Measurements from ENCODE around the gene RASSF4.

The RASSF4 gene, protein sequence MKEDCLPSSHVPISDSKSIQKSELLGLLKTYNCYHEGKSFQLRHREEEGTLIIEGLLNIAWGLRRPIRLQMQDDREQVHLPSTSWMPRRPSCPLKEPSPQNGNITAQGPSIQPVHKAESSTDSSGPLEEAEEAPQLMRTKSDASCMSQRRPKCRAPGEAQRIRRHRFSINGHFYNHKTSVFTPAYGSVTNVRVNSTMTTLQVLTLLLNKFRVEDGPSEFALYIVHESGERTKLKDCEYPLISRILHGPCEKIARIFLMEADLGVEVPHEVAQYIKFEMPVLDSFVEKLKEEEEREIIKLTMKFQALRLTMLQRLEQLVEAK

DNA sequence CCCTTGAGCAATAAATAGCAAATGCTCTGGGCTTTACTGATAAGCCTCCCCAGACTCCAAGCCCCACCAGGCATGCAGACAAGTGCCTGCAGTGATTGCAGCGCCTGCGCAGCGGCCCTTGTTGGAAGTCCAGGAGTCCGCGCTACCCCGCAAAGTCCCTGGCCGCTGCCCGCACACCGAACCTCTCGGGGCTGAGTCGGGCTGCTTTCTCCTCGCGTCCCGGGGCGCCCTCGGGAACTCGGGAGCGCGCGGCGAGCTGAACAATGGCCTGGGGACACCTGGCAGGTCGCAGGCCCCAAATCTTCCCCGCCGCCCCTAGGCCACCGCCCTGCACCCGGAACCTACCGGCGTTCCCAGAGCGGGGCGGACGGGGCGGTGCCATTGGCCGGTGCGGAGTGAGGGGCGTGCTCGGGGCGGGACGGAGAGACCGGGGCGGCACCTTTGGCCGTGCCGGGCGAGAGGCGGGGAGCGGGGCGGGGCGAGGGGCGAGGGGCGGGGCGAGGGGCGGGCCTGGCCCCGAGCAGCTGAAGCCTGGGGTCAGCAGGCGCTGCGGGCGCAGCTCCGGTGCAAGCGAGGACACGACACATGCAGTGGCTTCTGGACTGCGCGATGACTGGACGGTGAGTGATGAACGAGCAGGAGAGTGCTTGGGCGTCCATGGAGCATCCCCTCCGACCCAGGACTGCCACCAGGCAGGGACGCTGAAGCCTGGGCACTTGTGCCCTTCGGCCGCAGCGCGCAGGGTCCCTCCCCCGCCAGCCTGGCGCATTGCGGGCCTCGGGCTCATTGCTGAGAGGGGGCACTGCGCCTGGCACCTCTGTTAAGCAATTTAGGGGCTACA, at the start of gene RASSF4:
Gene RASSF4 (plus strand): TSS at position 556 of the 841 bp plus-strand sequence. CDS start 10,401 bp downstream, outside the sequence.
- DNase-seq = no peak

DNA sequence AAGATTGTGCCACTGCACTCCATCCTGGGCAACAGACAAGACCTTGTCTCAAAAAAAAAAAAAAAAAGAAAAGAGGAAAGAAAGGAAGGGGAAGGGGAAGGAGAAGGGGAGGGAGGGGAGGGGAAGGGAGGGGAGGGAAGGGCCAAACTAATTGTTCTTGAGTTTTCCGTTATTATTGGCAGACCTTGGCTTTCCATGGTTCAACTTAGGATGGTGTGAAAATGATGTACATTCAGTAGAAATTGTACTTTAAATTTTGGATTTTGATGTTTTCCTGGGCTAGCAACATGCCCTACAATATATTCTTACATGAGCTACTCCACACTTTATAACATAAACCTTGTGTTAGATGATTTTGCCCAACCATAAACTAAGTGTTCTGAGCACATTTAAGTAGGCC, 49.7 kb upstream of the RASSF4 start:
- no peak for DNase-seq

DNA sequence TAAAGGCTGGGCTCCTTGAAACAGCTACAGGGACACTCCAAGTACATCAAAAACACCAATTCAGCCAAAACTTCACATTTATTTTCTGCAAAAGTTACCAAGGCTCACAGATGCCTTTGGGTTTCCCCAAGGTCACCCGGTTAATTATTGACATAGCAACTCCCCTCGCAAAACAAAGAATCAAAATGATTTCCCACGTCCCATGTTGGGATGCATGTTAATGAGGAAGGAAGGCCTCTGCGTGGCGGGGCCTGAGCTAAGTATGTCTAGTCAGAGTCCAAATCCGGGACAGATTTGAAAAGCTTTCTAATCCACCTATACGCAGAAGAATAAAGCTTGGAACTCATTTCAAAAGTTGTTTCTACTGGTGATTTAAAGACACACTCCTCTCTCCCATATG, 49.0 kb upstream of the RASSF4 start:
- no peak for DNase-seq

DNA sequence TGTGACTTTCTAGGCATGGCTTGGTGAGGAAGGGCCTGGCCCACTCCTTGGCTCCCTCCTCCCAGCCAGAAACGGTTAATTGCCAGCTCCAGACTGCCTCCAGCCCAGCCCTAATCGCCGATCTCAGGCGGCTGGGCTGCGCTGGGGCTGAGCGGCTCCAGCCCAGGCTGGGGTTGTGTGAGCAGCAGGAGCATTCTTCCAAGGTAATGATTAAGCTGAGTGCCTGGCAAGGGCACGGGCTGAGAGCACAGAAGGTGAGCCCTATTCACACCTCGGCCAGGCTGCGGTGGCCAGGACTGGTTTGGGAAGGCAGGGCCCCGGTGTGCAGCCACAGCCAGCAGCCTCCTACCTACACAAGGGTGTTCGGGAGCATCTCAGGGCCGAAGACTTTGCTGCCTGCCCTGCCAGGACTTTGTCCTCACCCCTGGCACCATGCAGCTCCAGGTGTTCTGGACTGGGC, 48.5 kb upstream of the RASSF4 start, which contains the start of gene TMEM72:
Gene TMEM72 (plus strand): TSS at position 257 of the 460 bp plus-strand sequence. CDS start 176 bp downstream, at position 433.
- no peak for DNase-seq

DNA sequence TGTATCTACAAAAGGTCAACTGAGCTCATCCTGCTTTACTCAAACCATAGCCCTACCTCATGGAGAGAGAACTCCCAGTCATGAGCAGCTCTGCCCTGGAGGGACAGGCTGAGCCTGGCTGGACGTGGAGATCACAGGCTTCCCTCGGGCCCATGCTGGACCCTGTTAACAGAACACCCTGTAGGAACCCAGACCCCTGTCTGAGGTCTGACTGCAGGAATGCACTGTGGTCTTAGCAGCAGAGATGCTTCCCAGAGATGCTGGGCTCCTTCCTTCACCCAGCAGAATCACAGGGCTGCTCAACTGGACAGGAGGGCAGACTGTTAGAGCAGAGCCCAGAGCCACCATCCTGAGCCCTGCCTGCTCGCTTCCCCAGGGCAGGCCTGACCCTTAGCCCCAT, 47.7 kb upstream of the RASSF4 start:
- DNase-seq = no peak

DNA sequence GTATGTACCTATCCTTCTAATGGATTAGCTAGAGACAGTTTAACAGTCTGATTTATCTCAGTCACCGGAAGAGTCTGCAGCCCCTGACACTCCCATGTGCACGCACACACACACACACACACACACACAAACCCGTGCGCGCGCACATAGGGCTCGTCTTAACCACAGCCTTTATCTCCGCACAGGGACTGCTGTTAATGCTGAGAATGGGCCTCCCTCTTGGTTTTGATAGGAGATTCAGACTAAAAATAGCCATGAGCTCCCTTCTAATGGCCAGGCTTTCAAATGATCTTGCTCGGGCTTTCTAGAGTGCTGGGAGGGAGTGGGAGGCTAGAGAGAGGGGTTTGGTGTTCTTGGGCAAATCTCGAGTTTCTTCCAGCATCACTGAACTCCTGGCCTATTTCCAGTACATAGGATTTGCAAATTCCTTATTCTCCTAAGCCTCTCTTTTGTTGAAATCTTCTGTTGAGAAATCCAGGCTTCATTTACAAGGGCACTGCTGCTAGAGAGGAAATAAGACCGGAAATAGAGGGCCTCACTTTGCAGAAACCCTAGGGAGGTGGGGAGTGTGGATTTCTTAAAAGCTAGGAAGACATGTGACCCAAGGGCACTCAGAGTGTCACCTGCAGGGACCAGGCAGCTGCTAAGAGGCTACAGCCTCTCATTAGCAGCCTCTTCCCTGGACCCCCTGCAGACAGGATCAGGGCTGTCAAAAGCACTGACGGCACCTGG, 46.1 kb upstream of the RASSF4 start:
- no peak for DNase-seq

DNA sequence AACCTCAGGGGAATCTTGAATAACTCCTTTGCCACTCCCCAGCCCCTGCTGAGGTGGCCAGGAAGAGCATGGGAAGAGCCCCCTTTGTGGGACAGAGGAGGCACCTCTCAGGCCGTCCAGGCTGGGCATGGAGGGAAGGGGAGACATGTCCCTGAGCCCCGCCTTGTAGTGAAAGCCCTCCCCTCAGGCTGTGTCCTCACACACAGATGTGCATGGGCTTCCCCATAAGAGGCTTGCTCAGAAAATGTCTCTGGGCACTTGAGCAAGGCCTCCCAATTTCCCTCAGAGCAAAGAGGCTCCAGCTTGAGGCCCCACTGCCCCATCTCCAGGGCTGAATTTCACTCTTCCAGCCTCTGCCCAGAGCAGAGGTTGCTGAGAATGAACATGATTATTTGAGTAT, 44.7 kb upstream of the RASSF4 start:
- no peak for DNase-seq

DNA sequence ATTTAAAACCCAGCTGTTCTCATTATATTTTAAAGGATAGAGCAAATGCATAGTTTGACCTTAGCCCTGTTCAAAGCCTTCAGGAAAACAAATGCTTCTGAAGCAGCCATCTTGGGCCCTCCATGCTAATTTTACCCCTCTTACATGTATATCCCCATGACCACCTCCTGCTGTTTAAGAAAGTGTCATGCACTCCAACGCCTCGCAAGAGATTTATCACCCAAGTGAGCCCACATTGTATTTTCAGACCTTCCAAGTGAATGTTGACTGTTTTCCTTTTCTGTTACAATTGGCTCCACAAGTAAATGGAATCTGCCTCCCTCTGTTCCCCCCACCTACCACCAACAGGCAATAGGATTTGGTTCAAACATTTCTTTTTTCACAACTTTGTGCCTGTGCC, 43.2 kb upstream of the RASSF4 start:
- DNase-seq = no peak

DNA sequence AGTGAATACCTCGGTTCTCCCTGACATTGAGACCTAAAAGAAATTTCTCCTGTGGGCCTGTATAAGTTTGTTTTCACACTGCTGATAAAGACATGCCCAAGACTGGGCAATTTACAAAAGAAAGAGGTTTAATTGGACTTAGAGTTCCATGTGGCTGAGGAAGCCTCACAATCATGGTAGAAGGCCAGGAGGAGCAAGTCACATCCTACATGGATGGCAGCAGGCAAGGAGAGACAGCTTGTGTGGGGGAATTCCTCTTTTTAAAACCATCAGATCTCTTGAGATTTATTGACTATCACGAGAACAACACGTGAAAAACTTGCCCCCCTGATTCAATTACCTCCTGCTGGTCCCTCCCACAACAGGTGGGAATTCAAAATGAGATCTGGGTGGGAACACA, 41.8 kb upstream of the RASSF4 start:
- no peak for DNase-seq

DNA sequence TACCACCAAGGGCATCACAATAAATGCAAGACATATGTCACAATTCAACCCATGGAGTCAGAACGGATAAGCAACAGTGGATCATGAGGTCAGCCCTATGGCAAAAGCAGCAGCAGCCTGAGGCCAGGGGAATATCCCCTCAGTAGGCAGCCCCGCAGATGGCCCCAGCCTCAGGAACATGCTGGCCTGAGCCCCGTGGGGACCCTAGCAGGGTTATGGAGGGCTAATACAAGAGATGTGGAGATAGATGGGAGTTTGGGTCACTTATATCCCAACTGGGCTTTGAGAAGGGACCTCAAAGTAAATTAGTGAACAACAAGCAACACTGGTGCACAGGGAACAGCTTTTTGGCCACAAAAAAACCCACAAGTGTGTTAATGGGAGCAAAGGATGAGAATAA, 39.4 kb upstream of the RASSF4 start:
- DNase-seq = no peak

DNA sequence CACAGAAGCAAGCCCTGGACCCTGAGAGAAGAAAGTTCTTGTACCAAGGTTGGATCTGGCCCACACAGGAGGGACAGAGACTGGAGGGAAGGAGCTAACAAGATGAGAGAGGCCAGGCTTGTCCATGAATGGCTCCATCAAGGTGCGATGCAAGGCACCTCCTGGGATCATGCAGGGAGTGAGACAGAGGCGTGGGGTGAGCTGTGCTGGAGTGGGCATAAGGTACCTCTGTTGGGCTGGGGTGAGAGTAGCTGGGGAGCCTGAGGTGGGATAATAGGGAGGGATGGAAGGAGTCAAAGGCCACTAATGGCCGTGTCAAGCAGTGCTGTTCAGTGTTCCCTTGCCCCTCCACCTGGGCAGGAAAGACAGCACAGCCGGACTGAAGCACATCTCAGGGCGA, 38.5 kb upstream of the RASSF4 start:
- no peak for DNase-seq

DNA sequence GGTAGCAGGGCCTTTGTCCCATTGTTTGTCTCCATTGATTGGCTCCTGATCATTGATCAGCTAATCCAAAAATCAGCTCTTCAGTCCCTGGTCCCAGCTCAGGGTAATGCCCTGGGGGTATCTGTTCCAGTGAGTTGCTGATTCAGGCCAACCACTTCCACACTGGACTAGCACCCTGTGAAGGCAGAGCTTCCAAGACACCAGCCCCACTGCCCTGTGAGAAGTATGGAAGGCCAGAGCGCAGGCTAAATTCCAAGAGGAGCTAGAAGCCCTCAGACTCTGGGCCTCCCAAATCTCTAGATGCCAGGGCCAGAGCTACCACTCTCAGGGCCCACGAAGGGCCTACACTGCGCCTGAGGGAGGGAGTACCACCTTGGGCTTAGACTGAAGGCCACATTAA, 38.1 kb upstream of the RASSF4 start:
- no peak for DNase-seq

DNA sequence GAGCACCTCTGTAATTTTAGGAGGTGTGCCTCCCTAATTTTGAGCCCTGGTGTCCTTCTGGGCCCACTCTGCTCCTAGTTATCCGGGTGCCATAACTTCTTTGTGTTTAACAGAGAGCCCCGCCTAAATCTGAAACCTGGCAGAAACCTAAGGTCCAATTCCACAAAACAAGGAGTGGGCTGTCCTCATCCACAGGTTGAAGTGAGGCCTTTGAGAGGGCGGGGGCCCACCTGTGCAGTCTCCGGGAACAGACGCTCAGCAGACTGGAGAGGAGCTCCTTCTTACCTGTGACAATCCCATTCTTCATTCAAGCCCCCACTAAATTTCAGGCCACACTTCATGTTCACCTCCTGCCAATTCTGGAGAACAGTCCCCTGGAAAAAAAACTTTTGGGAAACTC, 37.6 kb upstream of the RASSF4 start:
- no peak for DNase-seq

DNA sequence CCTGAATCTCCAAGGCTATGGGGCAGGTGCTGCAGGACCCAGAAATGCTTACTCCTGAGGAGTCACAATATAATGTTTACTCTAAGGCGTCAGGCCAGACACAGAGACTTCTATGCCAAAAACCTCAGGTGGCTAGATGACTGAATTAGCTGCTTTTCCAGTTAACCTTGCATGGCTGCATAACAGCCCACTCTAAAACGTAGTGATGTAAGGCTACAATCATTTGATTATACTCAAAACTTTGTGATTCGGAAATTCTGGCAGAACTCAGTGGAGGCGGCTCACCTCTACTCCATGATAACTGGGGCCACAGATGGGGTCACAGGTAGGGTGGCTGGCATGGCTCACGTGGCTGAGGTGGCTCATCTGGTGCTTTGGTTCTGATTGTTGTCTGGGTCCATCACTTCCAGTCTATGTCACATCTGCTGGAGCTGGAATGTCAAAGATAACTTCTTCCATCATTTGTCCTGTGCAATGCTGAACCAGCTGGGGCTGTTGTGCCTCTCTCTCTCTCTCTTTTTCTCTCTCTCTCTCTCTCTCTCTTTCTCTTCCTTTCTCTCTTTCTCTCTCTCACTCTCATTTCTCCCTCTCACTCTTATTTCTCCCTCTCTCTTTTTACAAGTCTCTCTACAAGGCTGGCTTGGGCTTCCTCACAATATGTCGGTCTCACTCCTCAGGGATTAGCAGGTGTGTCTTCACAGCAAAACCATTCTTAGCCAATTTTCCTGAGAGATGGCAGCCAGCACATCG, 36.6 kb upstream of the RASSF4 start:
- DNase-seq = no peak

DNA sequence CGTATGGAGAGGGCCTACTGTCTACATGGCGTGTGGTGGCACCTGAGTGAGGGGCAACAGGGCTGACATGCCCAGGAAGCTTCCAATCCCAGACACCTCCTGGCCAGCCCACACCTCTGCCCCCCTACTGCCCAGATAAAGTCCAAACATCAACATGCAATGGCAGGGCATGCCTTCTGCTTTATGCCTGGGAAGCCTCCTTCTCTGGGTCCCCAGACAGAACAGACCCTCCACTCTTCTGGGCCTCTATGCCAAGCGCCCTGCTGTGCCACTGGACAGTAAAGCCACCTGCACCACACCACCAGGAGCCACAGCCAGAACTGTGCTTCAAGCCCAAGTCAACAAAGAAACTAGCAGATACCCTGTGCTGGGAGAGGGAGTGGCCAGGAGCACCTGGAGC, 36.0 kb upstream of the RASSF4 start:
- DNase-seq = no peak

DNA sequence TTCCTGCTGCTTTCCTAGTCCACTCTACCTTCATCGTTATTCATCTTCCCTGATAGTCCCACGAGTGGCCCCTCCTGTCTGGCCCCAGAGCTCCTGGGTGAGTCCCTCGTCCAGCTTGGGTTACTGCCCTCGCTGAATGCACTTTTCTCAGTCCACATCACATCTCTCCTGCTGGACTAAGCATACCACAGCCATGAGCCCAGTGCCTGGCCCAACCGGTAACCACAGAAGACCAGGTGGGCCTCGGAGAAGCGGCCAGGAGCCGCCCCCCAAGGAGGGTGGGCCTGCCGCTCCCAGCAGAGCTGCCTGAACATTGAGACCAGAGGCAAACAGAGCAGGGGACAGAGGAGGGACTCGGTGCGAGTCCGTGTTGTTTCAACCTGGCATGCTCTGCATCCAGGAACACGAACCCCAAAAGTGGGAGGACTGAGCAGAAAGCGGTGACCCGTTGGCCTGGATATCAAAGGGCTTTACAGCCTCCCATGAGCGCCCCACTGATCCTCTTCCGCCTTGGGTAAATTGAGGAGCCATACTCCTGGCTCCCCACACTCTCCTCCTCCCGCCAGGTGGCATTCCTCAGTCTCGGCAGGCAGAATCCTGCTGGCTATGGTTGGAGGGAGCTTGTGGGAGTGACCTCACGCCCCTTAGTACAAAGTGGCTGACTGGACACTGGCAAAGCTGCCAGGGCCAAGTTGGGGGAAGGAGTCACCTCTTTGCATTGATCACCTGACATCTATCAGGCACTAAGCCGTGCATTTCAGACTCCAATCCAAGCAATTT, 35.2 kb upstream of the RASSF4 start:
- DNase-seq = no peak

DNA sequence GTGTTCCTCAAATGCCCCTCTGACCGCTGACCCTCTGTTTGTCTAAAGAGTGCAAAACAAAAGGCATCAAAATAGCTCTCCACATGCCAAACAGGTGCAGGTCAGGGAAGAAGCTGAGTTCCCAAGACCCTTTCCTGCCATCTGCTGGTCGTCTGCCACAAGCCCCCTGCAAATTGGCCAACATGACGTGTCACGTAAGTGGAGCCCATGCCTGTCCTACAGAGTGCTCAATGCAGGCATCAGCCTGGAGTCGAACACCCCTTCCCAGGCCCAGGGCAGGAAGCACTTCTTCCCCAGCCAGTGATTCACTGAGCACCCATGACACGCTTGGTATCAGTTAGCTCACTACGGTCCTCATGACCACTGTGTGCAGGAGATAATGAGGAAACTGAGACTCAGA, 34.4 kb upstream of the RASSF4 start:
- no peak for DNase-seq

DNA sequence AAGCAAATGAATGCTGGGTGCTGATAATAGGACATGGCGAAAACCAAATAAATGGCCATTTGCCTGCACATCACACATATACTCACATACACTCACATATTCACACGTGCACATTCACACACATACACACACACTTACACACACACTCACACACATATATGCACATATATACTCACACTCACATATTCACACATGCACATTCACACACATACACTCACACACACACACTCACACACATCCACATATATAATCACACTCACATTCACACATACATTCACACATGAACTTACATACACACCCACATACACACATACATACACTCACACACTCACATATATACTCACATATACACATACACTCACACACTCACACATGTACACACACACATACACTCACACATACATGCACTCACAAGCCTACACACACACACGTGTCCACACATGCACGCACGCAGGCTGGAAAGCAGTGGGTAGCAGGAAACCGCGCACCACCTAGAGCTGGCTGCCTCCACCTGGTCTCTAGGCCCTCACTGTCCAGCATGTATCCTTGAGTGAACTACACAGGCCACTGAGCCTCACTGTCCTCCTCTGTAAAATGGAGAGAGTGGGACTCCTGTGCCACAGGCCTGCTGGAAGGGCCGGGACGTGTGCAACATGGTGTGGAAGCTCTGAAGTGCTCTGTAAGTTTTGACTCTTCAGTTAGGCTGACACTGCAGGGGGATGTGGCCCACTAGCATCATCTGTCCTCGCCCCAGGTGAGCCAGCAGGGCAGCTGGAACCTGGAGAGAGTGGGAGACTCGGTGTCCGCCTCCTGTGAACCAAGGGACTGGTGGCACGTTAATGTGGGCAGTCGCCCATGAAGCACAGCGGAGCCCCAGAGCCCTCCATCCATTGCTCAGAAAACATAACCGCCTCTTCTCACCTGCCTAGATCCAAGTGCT, 33.5 kb upstream of the RASSF4 start:
- no peak for DNase-seq

DNA sequence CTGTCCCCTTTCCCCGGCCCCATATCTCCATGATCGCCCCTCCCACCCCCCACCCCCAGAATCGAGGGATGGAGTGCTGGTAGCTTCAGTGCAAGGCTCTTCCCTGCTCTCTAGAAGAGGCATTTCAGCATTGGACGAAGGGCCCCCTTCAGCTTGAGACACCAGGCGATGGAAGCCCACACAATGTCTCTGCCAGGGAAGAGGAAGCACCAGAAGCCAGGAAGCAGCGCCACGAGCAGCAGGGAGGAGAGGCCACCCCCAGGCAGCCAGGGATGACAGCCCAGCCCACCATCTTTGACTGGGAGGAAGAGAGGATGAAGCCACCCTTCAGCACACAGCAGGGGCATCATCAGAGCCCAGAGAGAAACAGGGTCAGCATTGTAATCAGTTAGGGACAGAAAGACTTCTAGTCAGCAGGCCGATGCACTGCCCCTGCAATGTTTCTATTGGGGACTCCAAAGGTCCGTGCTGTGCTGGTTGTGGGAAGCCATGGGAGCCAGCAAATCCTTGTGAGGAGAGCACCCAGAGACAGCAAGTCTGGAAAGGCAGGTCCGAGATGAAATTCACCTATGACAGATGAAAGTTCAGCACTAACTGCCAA, 32.8 kb upstream of the RASSF4 start:
- no peak for DNase-seq

DNA sequence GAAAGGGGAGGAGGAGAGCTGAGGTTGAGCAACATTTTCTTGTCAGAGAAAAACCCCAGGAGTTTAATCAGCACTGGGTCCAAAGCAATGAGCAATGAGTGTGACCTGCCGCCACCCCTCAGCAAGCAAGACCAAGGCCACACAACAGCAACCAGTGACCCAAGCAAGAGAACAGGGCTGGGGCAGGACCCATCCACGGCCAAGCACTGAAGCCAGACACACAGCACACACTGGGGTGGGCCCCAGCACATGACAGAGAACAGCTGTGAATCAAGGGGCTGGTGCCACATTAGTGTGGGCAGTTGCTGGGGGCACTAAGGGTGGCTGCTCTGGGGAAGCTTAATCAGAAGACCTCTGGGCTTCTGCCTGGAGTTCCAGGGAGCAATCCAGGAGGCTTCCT, 32.2 kb upstream of the RASSF4 start:
- no peak for DNase-seq
